NCI-H187 (cell line): ENCODE data around the gene AARSD1.
"Not testable (repeated sequence)": the region's sequence is repeated elsewhere in the genome, so short reads cannot be mapped to it uniquely, and the experiment has no call there.

ENCODE experiments used
- DNase-seq, 2 experiments: peaks; one replicate each; lab custom pipeline; 2025; lab: John Stamatoyannopoulos, UW

AARSD1 gene

DNA sequence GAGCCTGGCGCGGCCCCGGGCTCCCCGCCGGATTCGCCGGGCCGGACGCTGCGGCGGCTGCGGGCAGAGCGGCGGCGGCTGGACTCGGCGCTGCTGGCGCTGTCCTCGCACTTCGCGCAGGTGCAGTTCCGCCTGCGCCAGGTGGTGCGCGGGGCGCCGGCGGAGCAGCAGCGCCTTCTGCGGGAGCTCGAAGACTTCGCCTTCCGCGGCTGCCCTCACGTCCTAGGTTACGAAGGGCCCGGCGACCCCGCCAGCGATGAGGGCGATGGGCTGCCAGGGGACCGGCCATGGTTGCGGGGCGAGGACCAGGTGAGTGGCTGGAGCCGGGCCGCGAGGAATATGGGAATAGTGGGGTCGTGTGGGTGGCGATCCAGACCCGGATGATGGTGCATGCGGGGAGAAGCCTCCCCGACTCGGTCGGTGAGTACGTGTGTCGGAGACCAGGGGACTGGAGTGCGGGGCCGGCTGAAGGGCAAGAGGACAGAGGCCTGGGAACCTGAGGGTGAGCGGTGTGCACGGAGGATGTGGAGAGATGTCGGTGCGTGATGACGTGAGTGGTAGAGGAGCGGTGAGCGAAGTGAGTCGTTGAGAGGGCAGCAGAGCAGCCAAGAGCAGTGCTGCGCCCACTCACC is 16.6 kb upstream of the AARSD1 start:
- DNase-seq, result no peak

DNA sequence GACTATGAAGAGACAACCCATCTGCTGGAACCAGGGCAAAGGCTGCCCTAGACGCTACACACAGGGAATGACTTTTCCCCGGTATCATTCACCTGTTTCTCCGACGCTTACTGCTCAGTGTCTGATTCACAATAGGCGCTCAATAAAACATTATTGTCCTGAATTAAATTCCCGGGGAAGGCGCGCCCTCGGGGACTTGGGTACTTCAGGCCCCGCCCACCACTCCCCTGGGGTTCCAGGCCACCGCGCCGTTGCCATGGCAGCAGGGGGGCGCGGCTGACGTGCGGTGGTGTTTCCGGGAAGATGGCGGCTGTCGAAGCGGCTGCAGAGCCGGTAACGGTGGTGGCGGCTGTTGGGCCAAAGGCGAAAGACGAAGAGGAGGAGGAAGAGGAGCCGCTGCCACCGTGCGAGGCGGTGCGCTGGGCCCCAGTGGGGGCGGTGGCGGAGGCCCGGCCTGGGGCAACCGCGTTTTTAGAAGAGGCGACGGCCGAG is 16.1 kb upstream of the AARSD1 start, which contains the start of gene RUNDC1:
Gene RUNDC1, plus strand, starts transcription at position 292 of the 492 bp plus-strand sequence. Its CDS starts 12 bp downstream, at position 304.
- DNase-seq, result peak; percentile 82 to 91

GRCh38 chr17:42979511-42980273 is 15.4 kb upstream of the AARSD1 start, which contains the start of gene PTGES3L:
PTGES3L (minus strand) TSS chr17:42980080; CDS start chr17:42980053, 27 bp downstream.
- peak in 1 of 2 experiments; percentile 18 for DNase-seq

DNA sequence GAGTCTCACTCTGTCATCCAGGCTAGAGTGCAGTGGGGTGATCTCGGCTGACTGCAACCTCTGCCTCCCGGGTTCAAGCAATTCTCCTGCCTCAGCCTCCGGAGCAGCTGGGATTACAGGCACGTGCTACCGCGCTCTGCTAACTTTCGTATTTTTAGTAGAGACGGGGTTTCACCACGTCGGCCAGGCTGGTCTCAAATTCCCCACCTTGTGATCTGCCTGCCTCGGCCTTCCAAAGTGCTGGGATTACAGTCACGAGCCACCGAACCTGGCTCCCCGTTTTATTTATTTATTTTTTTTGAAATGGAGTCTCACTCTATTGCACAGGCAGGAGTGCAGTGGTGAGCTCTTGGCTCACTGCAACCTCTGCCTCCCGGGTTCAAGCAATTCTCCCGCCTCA is 11.4 kb upstream of the AARSD1 start:
- DNase-seq, result not testable (repeated sequence)

- no peak for DNase-seq
Measured at GRCh38 chr17:42975265-42975664, 11.0 kb upstream of the AARSD1 start.

GRCh38 chr17:42973323-42973722 is 9.1 kb upstream of the AARSD1 start:
- DNase-seq, result not testable (repeated sequence)

DNA sequence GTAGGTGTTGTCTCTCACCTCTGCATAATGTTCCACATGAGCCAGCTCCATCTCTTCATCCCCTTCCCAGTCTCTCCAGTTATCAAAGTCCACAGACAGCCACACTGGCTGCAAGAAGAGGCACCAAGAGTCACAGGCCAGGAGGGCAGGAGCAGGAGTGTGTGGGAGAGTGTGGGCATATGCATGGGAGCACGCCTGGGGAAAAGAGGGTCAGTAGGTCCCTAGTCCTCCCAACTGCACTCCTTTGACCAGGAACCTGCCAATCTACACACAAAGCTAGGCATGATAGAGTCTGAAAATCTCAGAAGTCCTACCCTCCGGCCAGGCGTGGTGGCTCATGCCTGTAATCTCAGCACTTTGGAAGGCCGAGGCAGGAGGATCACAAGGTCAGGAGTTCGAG is 7.3 kb upstream of the AARSD1 start:
- no peak for DNase-seq

DNA sequence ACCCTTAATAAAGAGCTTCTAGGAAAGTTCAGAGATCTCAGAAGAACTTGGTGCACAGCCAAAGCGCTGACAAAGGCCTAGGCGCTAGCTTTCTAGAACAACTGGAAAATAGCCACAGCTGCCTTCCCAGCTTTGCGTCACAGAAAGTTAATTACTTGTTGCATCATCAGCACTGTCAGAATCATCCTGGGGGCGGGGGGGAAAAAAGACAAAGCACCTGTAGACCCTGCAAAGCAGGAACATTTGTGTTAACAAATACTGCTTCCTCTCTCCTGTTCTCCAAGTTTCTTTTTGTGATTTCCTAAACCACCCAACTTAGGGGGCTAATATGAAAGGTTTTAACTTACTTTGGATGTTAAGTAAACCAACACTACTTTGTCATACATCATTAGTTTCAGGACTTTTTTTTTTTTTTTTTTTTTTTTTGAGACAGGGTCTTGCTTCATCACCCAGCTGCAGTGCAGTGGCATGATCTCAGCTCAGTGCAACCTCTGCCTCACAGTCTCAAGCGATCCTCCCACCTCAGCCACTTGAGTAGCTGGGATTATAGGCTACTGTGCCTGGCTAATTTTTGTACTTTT is 4.8 kb upstream of the AARSD1 start:
- no peak for DNase-seq

DNA sequence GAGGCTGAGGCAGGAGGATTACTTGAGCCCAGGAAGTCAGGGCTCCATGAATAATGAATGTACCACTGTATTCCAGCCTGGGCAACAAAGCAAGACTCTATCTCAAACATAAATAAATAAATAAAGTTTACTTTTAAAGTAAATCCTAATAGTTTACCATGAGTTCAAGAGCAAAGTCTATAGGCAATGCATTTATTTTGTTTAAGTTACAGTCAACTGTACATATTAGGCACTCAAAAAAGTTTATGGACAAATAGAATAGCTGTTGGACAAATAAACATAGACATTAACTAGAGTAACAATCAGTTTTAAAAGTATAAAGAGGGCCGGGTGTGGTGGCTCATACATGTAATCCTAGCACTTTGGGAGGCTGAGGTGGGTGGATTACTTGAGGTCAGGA is 3.7 kb upstream of the AARSD1 start:
- no peak for DNase-seq

DNA sequence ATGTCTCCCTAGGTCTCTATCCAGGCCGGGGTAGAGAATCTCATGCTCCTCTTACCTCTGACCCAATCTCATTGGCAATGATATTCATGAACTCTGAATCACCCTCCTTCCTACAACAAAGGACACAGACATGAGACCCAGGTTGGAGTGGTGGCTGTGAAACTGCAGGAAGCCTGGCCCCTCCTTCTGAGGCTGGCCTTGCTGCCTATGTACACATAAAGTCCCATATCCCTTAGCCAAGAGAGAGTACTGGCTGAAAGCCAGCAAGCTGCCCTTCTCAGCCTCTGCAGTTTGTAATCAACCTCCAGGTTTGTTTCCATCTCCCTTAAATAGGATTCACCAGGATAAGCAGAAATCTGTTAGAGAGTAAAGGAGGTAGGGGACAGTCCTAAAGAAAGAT is 10.6 kb downstream of the AARSD1 start:
- DNase-seq, result no peak

GRCh38 chr17:42950044-42950783 is 14.0 kb downstream of the AARSD1 start:
- no peak for DNase-seq

GRCh38 chr17:42946812-42947211 is 17.4 kb downstream of the AARSD1 start:
- no peak for DNase-seq

GRCh38 chr17:42944211-42944610 is 20.0 kb downstream of the AARSD1 start:
- DNase-seq, result no peak

- DNase-seq, result peak in 1 of 2 experiments; percentile 3
Measured at GRCh38 chr17:42937712-42938596, 26.3 kb downstream of the AARSD1 start.

DNA sequence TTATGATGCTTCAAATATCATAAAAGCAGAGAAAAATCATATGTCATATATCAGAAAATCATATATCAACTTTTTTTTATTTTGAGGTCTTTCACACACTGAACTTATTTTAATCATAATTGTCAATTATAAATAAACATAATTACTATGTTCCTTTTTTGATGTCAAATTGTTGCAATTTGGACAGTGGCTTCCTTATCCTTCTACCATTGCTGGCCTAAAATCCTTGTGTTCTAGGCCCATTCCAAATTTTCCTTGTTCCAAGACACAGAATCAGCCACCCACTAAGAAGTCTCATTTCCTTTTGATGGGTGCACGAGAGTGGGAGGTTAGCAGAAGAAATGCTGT is 34.8 kb downstream of the AARSD1 start:
- no peak for DNase-seq

GRCh38 chr17:42928714-42929496 is 35.3 kb downstream of the AARSD1 start:
- no peak for DNase-seq

GRCh38 chr17:42924891-42925290 is 39.4 kb downstream of the AARSD1 start:
- no peak for DNase-seq

GRCh38 chr17:42923472-42923871 is 40.8 kb downstream of the AARSD1 start:
- not testable (repeated sequence) for DNase-seq

- DNase-seq, result no peak
Measured at GRCh38 chr17:42922294-42922693, 42.0 kb downstream of the AARSD1 start.

- no peak for DNase-seq
Measured at GRCh38 chr17:42920922-42921321, 43.3 kb downstream of the AARSD1 start.
